Ascending aorta (tissue), 2 donors: ENCODE results near the gene NRXN3. TPM values are rescaled to one million over a fixed set of nuclear protein-coding genes. Genes with fewer than 3 reads are reported as not detected.

Experiments
- DNase-seq, 2 donors: peaks; one replicate each; pipeline ENCODE4 v3.0.0-alpha.2; 2019; ENCODE audit warnings: low spot score in 2 of 2
- H3K27ac ChIP-seq, 2 donors: fragments of 200-600 bp; sonication (generic); one replicate each; pipeline ENCODE4 v1.5.1; 2016 to 2017; ENCODE audit warnings: mild to moderate bottlenecking in 1 of 2
- H3K27me3 ChIP-seq: fragments of 200-600 bp; sonication (generic); one replicate; pipeline ENCODE4 v1.5.1; 2017
- H3K36me3 ChIP-seq, 2 donors: fragments of 200-600 bp; sonication (generic); one replicate each; pipeline ENCODE4 v1.5.1; 2016
- H3K4me1 ChIP-seq, 2 donors: fragments of 200-600 bp; sonication (generic); one replicate each; pipeline ENCODE4 v1.5.1; 2016 to 2017; ENCODE audit warnings: mild to moderate bottlenecking in 1 of 2
- H3K4me3 ChIP-seq, 2 donors: fragments of 200-600 bp; sonication (generic); one replicate each; pipeline ENCODE4 v1.5.1; 2016 to 2017; ENCODE audit warnings: mild to moderate bottlenecking in 1 of 2
- H3K9me3 ChIP-seq, 2 donors: fragments of 200-600 bp; sonication (generic); one replicate each; pipeline ENCODE4 v1.5.1; 2016
- intact Hi-C: fragments of 100-400 bp; cut with DNase I; formaldehyde crosslinking; loops from one replicate; pipeline ENCODE4 v1.15.1; 2023
- total RNA-seq: library from RNA; depleted of rRNA; stranded (reverse); fragments of >200 nt; gene quantifications from one replicate; pipeline ENCODE4 v1.1.0, GENCODE V29; 2016
- TF ChIP-seq, protein P1 (sequence below), 3 experiments: fragments of 200-600 bp in 2 of 3; fragments of 450-650 bp in 1 of 3; sonication (generic) in 2 of 3; IDR thresholded peaks; one replicate each; pipeline ENCODE4 v1.5.1; 2016 to 2019; ENCODE audit warnings: antibody characterized with exemption in 3 of 3, mild to moderate bottlenecking in 1 of 3, moderate library complexity in 1 of 3

NRXN3 gene
- total RNA-seq, 1 donor from 2014 or later: 21.0 TPM

DNA sequence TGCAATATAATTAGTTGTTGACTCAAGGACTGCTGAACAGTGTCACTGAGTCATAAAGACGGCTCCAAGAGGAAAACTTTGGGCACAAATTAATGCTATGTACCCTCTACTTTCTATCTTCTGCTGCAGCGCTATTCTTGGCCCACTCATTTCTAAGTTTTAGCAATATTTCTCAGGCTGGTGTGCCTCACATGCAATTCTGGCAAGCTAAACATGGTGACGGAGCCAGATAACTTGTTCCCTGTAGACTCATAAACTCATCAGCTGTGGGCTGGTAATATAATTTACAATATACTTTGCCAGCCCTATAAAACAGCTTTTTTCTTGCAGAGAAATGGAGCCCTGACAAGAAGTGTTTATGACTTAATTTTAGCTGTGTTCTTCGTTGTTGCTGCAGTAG, 615.1 kb downstream of the NRXN3 start:
- Histone ChIP-seq H3K9me3 (no peaks in the 10 kb centered on the region), H3K4me1 (no peaks in the 10 kb centered on the region), H3K36me3 (no peaks in the 10 kb centered on the region), H3K4me3 (no peak overlapping the region), H3K27me3 (no peaks in the 10 kb centered on the region), H3K27ac (no peak overlapping the region)
- intact Hi-C loops: no loop called here
- TF ChIP-seq, protein P1, sequence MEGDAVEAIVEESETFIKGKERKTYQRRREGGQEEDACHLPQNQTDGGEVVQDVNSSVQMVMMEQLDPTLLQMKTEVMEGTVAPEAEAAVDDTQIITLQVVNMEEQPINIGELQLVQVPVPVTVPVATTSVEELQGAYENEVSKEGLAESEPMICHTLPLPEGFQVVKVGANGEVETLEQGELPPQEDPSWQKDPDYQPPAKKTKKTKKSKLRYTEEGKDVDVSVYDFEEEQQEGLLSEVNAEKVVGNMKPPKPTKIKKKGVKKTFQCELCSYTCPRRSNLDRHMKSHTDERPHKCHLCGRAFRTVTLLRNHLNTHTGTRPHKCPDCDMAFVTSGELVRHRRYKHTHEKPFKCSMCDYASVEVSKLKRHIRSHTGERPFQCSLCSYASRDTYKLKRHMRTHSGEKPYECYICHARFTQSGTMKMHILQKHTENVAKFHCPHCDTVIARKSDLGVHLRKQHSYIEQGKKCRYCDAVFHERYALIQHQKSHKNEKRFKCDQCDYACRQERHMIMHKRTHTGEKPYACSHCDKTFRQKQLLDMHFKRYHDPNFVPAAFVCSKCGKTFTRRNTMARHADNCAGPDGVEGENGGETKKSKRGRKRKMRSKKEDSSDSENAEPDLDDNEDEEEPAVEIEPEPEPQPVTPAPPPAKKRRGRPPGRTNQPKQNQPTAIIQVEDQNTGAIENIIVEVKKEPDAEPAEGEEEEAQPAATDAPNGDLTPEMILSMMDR (IDR thresholded peaks at IDR 0.05): no peak
- no peak for DNase-seq

DNA sequence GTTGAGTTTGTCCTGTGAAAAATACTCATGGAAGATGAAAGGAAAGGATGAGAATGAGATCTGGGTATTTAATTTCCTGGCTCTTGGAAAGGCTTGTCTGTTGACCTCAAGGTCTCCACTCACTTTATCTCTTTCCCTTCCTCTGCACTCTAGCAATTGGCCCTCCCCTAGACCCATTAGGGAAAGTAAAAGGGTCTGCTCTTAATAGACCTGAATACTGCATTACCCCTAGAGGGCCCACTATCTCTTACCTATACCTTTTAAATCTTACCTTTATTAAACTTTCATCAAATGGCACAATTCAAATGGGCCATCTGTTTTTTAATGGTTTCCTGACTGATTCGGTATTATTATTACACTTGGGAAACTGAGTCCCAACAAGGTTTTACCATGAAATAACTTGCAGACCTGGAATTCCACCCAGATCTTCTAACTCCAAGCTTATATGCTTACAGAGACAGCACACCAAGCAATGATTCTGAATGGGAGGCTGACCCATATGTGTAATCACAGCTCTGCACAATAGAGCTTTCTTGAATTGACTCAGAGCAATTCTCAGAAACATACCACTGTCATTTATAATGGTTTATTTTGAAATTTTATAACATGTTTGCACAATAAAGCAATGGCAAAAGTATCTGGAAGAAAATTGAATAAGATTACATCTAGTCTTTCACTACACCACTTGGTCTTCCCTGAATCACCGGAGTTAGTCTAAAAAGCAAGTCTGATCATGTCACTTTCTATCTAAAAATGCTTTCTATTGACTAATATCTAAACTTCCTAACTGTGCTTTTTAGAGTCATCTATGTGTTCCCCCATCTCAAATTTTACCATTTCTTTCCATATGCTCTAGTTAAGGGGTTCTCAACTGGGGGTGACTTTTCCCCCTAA, 618.5 kb downstream of the NRXN3 start:
- H3K27ac ChIP-seq: no peak overlapping the region
- no peaks in the 10 kb centered on the region for H3K36me3 ChIP-seq
- TF ChIP-seq, protein P1 (IDR thresholded peaks at IDR 0.05): no peak
- H3K9me3 ChIP-seq: no peaks in the 10 kb centered on the region
- no peak for DNase-seq
- H3K4me3 ChIP-seq: no peak overlapping the region
- no peaks in the 10 kb centered on the region for H3K27me3 ChIP-seq
- no peaks in the 10 kb centered on the region for H3K4me1 ChIP-seq
- intact Hi-C loops: no loop called here

DNA sequence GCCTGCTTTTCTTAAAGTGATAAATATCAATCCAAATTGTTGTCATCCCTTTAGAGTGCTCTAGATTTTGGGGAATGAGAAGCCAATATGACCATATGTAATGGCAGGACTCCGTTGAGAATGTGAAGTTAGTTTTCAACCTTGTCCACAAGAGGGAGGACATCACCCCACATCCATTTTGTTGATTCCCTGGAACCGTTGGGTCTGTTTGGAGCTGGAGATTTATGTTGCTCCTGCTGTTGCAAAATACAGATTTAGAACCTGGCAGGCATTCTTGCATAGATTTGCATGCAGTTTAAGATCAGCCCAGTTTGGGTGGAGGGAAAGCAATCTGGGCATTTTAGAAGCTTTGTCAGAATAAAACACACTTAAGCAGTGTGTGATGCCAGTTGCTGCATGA, 620.1 kb downstream of the NRXN3 start:
- H3K36me3 ChIP-seq: no peaks in the 10 kb centered on the region
- H3K4me1 ChIP-seq: no peaks in the 10 kb centered on the region
- no peak for DNase-seq
- no peaks in the 10 kb centered on the region for H3K9me3 ChIP-seq
- intact Hi-C loops: no loop called here
- TF ChIP-seq, protein P1 (IDR thresholded peaks at IDR 0.05): no peak
- H3K4me3 ChIP-seq: no peak overlapping the region
- H3K27ac ChIP-seq: no peak overlapping the region
- H3K27me3 ChIP-seq: no peaks in the 10 kb centered on the region

DNA sequence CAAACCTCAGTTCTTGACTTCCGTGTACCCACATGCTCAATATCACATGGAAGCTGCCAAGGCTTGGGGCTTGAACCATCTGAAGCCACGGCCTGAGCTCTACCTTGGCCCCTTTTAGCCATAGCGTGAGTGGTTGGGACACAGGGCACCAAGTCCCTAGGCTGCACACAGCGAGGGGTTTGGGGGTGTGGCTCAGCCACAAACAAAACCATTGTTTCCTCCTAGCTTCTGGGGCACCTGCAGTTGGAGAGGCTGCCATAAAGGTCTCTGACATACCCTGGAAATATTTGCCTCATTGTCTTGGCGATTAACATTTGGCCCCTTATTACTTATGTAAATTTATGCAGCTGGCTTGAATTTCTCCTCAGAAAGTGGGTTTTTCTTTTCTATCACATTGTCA, 628.6 kb downstream of the NRXN3 start:
- intact Hi-C loops: no loop called here
- H3K27me3 ChIP-seq: no peaks in the 10 kb centered on the region

DNA sequence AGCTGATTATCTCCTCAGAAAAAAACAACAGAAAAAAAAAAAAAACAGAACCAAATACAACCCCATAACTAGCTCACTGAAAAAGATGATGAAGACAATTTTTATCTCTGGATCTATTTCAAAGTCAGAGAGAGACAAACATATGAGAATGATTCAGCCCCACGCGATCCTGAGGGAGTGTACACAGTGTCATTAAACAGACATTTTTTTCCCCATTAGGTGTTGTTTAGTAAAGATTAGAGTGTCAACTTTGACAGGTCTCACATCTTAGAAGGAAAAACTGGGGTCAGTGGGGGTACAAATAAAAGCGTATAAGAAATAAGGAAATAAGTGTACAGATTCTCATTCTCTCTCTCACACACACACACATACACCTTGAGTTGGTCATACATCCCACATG, 635.4 kb downstream of the NRXN3 start:
- H3K27me3 ChIP-seq: no peaks in the 10 kb centered on the region
- no peaks in the 10 kb centered on the region for H3K36me3 ChIP-seq
- intact Hi-C loops: no loop called here
- TF ChIP-seq, protein P1 (IDR thresholded peaks at IDR 0.05): no peak
- H3K27ac ChIP-seq: no peak overlapping the region
- no peaks in the 10 kb centered on the region for H3K9me3 ChIP-seq
- H3K4me1 ChIP-seq: no peaks in the 10 kb centered on the region
- no peak overlapping the region for H3K4me3 ChIP-seq
- no peak for DNase-seq

More for the DNA sequence above, 628.6 kb downstream of the NRXN3 start:
- Histone ChIP-seq H3K4me3 (no peak overlapping the region), H3K27ac (no peak overlapping the region), H3K4me1 (no peaks in the 10 kb centered on the region), H3K36me3 (no peaks in the 10 kb centered on the region), H3K9me3 (no peaks in the 10 kb centered on the region)
- TF ChIP-seq, protein P1 (IDR thresholded peaks at IDR 0.05): no peak
- no peak for DNase-seq
